Uterus (tissue), 2 donors: ENCODE measurements around the gene GOLGA5.

ENCODE experiments used
- POLR2A ChIP-seq, 2 donors: fragments of 450-650 bp; IDR thresholded peaks; one replicate each; pipeline ENCODE4 v1.6.1; 2016; ENCODE audit warnings: antibody characterized with exemption in 2 of 2, mild to moderate bottlenecking in 1 of 2, moderate library complexity in 1 of 2
- TF ChIP-seq, protein P1 (sequence below), 4 experiments: fragments of 200-600 bp in 2 of 4; fragments of 450-650 bp in 2 of 4; sonication (generic) in 2 of 4; IDR thresholded peaks; one replicate each; pipeline ENCODE4 v1.5.1; 2016 to 2019; ENCODE audit warnings: antibody characterized with exemption in 4 of 4, mild to moderate bottlenecking in 2 of 4, moderate library complexity in 1 of 4

DNA sequence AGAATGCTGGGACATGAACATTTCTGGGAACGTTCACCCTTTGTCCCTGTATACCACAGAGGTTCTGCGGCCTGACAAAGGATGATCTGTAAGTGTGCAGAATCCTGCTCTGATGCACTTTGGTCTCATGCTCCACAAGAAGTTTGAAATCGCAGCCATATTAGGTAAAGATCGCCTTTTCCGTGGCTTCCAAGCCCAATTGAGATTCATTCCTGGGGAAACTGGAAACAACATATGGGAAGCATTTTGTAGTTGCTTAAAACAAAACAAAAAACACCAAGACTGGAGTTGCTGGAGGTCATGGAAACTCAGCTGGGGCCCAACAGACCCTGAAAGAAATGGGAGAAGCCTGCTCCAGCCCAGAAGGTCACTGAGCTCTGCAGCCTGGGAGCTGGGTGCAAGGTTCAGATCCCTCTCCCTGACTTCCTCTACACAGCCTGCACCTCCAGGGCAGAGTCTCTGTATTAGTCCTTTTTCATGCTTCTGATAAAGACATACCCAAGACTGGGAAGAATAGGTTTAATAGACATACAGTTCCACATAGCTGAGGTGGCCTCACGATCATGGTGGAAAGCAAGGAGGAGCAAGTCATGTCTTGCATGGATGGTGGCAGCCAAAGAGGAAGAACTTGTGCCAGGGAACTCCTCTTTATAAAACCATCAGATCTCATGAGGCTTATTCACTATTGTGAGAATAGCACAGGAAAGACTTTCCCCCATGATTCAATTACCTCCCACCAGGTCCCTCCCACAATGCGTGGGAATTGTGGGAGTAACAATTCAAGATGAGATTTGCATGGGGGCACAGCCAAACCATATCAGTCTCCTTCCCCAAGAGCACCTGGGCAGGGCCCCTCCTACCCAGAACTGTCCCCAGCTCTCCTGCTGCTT lies 68.0 kb downstream of the GOLGA5 start:
- TF ChIP-seq POLR2A (IDR thresholded peaks at IDR 0.05) = no peak
- TF ChIP-seq, protein P1, sequence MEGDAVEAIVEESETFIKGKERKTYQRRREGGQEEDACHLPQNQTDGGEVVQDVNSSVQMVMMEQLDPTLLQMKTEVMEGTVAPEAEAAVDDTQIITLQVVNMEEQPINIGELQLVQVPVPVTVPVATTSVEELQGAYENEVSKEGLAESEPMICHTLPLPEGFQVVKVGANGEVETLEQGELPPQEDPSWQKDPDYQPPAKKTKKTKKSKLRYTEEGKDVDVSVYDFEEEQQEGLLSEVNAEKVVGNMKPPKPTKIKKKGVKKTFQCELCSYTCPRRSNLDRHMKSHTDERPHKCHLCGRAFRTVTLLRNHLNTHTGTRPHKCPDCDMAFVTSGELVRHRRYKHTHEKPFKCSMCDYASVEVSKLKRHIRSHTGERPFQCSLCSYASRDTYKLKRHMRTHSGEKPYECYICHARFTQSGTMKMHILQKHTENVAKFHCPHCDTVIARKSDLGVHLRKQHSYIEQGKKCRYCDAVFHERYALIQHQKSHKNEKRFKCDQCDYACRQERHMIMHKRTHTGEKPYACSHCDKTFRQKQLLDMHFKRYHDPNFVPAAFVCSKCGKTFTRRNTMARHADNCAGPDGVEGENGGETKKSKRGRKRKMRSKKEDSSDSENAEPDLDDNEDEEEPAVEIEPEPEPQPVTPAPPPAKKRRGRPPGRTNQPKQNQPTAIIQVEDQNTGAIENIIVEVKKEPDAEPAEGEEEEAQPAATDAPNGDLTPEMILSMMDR (IDR thresholded peaks at IDR 0.05) = no peak
